WTC11 (cell line): Measurements from ENCODE around the gene TEKT5. TPM values are rescaled to one million over a fixed set of nuclear protein-coding genes. Genes with fewer than 3 reads are reported as not detected.

Experiments used
- ATAC-seq: fragments of 200-7000 bp; cut with Tn5 transposase; 2 replicates; pipeline ENCODE4 v1.10.0; 2021; ENCODE audit warnings: mild to moderate bottlenecking, moderate library complexity
- CTCF ChIA-PET: fragments of 300-600 bp; sonication (Branson Sonifier 250); formaldehyde crosslinking; loops from one replicate; lab custom pipeline; 2021; ENCODE audit warnings: antibody characterized with exemption; lab: Charles Lee
- POLR2A ChIA-PET: fragments of 350-600 bp; sonication (Branson Sonifier 250); formaldehyde crosslinking; loops from one replicate; lab custom pipeline; 2021; ENCODE audit warnings: antibody characterized with exemption; lab: Charles Lee
- DNase-seq: peaks from one replicate; pipeline ENCODE4 v3.0.0; 2021; ENCODE audit warnings: low spot score
- H3K27ac Mint-ChIP-seq: 2 replicates; pipeline ENCODE4 v1.8.0; 2021; ENCODE audit warnings: mixed read lengths
- H3K27me3 Mint-ChIP-seq: 2 replicates; pipeline ENCODE4 v1.8.0; 2021; ENCODE audit warnings: low read depth, mild to moderate bottlenecking, moderate library complexity, mixed read lengths
- H3K36me3 Mint-ChIP-seq: 2 replicates; pipeline ENCODE4 v1.8.0; 2021; ENCODE audit warnings: mixed read lengths
- H3K4me1 Mint-ChIP-seq: 2 replicates; pipeline ENCODE4 v1.8.0; 2022; ENCODE audit warnings: mixed read lengths
- H3K4me3 Mint-ChIP-seq: 2 replicates; pipeline ENCODE4 v1.8.0; 2021; ENCODE audit warnings: mild to moderate bottlenecking, moderate library complexity, mixed read lengths
- H3K9me3 Mint-ChIP-seq: 2 replicates; pipeline ENCODE4 v1.8.0; 2021; ENCODE audit warnings: mixed read lengths
- ETV6 ChIP-seq: sonication (generic); formaldehyde crosslinking; IDR thresholded peaks from 2 replicates; pipeline ENCODE4 v1.8.1; 2022; ENCODE audit warnings: mild to moderate bottlenecking, missing genetic modification reagents
- FOXJ3 ChIP-seq: sonication (generic); formaldehyde crosslinking; IDR thresholded peaks from 2 replicates; pipeline ENCODE4 v1.9.0; 2021; ENCODE audit warnings: missing genetic modification reagents, mild to moderate bottlenecking, borderline replicate concordance
- IRF2 ChIP-seq: sonication (generic); formaldehyde crosslinking; IDR thresholded peaks from 2 replicates; pipeline ENCODE4 v1.8.0; 2022; ENCODE audit warnings: low read depth, missing genetic modification reagents, borderline replicate concordance
- MYBL2 ChIP-seq: sonication (generic); formaldehyde crosslinking; IDR thresholded peaks from 2 replicates; pipeline ENCODE4 v1.8.1; 2023; ENCODE audit warnings: mild to moderate bottlenecking, moderate library complexity, missing genetic modification reagents
- NR3C1 ChIP-seq: sonication (generic); formaldehyde crosslinking; conservative IDR thresholded peaks from 2 replicates; pipeline ENCODE4 v1.8.1; 2023; ENCODE audit warnings: low read depth, mild to moderate bottlenecking, missing genetic modification reagents
- OVOL2 ChIP-seq: fragments of 250-450 bp; sonication (Bioruptor Pico); IDR thresholded peaks from 2 replicates; pipeline ENCODE4 v1.9.0; 2021; ENCODE audit warnings: mild to moderate bottlenecking, borderline replicate concordance
- RORB ChIP-seq: fragments of 250-450 bp; sonication (Bioruptor Pico); IDR thresholded peaks from 2 replicates; pipeline ENCODE4 v1.9.0; 2021; ENCODE audit warnings: mild to moderate bottlenecking
- SMAD3 ChIP-seq: sonication (generic); formaldehyde crosslinking; IDR thresholded peaks from 2 replicates; pipeline ENCODE4 v1.8.0; 2022; ENCODE audit warnings: missing genetic modification reagents, mild to moderate bottlenecking, borderline replicate concordance
- SMAD4 ChIP-seq: sonication (generic); formaldehyde crosslinking; IDR thresholded peaks from 2 replicates; pipeline ENCODE4 v1.8.0; 2022; ENCODE audit warnings: mild to moderate bottlenecking, missing genetic modification reagents
- TCF7 ChIP-seq: sonication (generic); formaldehyde crosslinking; IDR thresholded peaks from 2 replicates; pipeline ENCODE4 v1.8.0; 2022; ENCODE audit warnings: mild to moderate bottlenecking, low read depth, missing genetic modification reagents, moderate library complexity
- TEAD4 ChIP-seq: sonication (generic); formaldehyde crosslinking; IDR thresholded peaks from 2 replicates; pipeline ENCODE4 v1.8.0; 2022; ENCODE audit warnings: mild to moderate bottlenecking, missing genetic modification reagents
- ZNF138 ChIP-seq: sonication (generic); formaldehyde crosslinking; conservative IDR thresholded peaks from 2 replicates; pipeline ENCODE4 v1.8.1; 2022; ENCODE audit warnings: mild to moderate bottlenecking, moderate library complexity, missing genetic modification reagents
- ZNF219 ChIP-seq: sonication (generic); formaldehyde crosslinking; IDR thresholded peaks from 2 replicates; pipeline ENCODE4 v1.8.0; 2023; ENCODE audit warnings: missing genetic modification reagents, mild to moderate bottlenecking, borderline replicate concordance
- ZNF317 ChIP-seq: sonication (generic); formaldehyde crosslinking; IDR thresholded peaks from 2 replicates; pipeline ENCODE4 v1.8.1; 2023; ENCODE audit warnings: low read depth, mild to moderate bottlenecking, moderate library complexity, missing genetic modification reagents, borderline replicate concordance
- total RNA-seq: library from RNA; stranded (reverse); gene quantifications from 3 replicates; pipeline ENCODE4 v1.2.3, GENCODE V29; 2021
- TF ChIP-seq, protein P1 (sequence below): sonication (generic); formaldehyde crosslinking; IDR thresholded peaks from 2 replicates; pipeline ENCODE4 v1.8.0; 2022; ENCODE audit warnings: missing genetic modification reagents
- TF ChIP-seq, protein P2 (sequence below): sonication (generic); formaldehyde crosslinking; IDR thresholded peaks from 2 replicates; pipeline ENCODE4 v1.8.1; 2023; ENCODE audit warnings: mild to moderate bottlenecking, missing genetic modification reagents
- TF ChIP-seq, protein P3 (sequence below): sonication (generic); formaldehyde crosslinking; IDR thresholded peaks from 2 replicates; pipeline ENCODE4 v1.8.1; 2023; ENCODE audit warnings: mild to moderate bottlenecking, missing genetic modification reagents
- TF ChIP-seq, protein P4 (sequence below): fragments of 250-450 bp; sonication (Bioruptor Pico); IDR thresholded peaks from 2 replicates; pipeline ENCODE4 v1.9.0; 2021; ENCODE audit warnings: mild to moderate bottlenecking
- TF ChIP-seq, protein P5 (sequence below): fragments of 250-450 bp; sonication (Bioruptor Pico); IDR thresholded peaks from 2 replicates; pipeline ENCODE4 v1.9.0; 2021; ENCODE audit warnings: mild to moderate bottlenecking
- TF ChIP-seq, protein P6 (sequence below): fragments of 250-450 bp; sonication (Bioruptor Pico); IDR thresholded peaks from 2 replicates; pipeline ENCODE4 v2.1.2; 2022; ENCODE audit warnings: mild to moderate bottlenecking, moderate library complexity

TEKT5 gene
- total RNA-seq, 1 experiment from 2014 or later: 1.1 TPM

DNA sequence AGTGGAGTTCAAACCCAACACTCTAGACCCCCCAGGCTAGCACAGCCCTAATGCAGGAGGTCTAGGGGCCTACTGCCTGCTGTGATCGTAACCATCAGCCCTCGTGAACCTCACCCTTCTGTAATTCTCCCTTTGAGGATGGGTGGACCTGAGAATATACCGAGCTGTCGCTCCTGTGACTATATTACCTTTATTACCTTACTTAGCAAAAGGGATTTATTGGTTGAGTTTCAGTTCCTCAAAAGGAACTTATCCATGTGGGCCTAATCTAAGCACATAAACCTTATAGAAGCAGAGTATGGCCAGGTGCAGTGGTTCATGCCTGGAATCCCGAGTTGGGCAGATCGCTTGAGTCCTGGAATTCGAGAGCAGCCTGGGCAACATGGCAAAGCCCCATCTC lies 95.1 kb downstream of the TEKT5 start:
- ChIA-PET CTCF (no interaction called here), POLR2A (no interaction called here)
- TF ChIP-seq SMAD3 (CRISPR knock-in tag) (no peak), ETV6 (no peak), RORB (no peak), SMAD4 (CRISPR knock-in tag) (no peak), NR3C1 (no peak), TEAD4 (CRISPR knock-in tag) (no peak), ZNF138 (CRISPR knock-in tag) (no peak), ZNF317 (CRISPR knock-in tag) (no peak), ZNF219 (no peak)
- TF ChIP-seq, protein P1, sequence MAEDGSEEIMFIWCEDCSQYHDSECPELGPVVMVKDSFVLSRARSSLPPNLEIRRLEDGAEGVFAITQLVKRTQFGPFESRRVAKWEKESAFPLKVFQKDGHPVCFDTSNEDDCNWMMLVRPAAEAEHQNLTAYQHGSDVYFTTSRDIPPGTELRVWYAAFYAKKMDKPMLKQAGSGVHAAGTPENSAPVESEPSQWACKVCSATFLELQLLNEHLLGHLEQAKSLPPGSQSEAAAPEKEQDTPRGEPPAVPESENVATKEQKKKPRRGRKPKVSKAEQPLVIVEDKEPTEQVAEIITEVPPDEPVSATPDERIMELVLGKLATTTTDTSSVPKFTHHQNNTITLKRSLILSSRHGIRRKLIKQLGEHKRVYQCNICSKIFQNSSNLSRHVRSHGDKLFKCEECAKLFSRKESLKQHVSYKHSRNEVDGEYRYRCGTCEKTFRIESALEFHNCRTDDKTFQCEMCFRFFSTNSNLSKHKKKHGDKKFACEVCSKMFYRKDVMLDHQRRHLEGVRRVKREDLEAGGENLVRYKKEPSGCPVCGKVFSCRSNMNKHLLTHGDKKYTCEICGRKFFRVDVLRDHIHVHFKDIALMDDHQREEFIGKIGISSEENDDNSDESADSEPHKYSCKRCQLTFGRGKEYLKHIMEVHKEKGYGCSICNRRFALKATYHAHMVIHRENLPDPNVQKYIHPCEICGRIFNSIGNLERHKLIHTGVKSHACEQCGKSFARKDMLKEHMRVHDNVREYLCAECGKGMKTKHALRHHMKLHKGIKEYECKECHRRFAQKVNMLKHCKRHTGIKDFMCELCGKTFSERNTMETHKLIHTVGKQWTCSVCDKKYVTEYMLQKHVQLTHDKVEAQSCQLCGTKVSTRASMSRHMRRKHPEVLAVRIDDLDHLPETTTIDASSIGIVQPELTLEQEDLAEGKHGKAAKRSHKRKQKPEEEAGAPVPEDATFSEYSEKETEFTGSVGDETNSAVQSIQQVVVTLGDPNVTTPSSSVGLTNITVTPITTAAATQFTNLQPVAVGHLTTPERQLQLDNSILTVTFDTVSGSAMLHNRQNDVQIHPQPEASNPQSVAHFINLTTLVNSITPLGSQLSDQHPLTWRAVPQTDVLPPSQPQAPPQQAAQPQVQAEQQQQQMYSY: no peak
- TF ChIP-seq, protein P2, sequence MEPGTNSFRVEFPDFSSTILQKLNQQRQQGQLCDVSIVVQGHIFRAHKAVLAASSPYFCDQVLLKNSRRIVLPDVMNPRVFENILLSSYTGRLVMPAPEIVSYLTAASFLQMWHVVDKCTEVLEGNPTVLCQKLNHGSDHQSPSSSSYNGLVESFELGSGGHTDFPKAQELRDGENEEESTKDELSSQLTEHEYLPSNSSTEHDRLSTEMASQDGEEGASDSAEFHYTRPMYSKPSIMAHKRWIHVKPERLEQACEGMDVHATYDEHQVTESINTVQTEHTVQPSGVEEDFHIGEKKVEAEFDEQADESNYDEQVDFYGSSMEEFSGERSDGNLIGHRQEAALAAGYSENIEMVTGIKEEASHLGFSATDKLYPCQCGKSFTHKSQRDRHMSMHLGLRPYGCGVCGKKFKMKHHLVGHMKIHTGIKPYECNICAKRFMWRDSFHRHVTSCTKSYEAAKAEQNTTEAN (CRISPR knock-in tag): no peak
- TF ChIP-seq, protein P3, sequence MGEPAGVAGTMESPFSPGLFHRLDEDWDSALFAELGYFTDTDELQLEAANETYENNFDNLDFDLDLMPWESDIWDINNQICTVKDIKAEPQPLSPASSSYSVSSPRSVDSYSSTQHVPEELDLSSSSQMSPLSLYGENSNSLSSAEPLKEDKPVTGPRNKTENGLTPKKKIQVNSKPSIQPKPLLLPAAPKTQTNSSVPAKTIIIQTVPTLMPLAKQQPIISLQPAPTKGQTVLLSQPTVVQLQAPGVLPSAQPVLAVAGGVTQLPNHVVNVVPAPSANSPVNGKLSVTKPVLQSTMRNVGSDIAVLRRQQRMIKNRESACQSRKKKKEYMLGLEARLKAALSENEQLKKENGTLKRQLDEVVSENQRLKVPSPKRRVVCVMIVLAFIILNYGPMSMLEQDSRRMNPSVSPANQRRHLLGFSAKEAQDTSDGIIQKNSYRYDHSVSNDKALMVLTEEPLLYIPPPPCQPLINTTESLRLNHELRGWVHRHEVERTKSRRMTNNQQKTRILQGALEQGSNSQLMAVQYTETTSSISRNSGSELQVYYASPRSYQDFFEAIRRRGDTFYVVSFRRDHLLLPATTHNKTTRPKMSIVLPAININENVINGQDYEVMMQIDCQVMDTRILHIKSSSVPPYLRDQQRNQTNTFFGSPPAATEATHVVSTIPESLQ (CRISPR knock-in tag): no peak
- TF ChIP-seq, protein P4, sequence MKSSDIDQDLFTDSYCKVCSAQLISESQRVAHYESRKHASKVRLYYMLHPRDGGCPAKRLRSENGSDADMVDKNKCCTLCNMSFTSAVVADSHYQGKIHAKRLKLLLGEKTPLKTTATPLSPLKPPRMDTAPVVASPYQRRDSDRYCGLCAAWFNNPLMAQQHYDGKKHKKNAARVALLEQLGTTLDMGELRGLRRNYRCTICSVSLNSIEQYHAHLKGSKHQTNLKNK (CRISPR knock-in tag): no peak
- DNase-seq (no peak), ATAC-seq (no peak)
- Mint-ChIP-seq H3K27ac (no peak overlapping the region), H3K36me3 (no peaks in the 10 kb centered on the region), H3K4me1 (peaks cover 10% of the 10 kb centered on the region), H3K9me3 (no peaks in the 10 kb centered on the region), H3K27me3 (no peaks in the 10 kb centered on the region), H3K4me3 (no peak overlapping the region)

DNA sequence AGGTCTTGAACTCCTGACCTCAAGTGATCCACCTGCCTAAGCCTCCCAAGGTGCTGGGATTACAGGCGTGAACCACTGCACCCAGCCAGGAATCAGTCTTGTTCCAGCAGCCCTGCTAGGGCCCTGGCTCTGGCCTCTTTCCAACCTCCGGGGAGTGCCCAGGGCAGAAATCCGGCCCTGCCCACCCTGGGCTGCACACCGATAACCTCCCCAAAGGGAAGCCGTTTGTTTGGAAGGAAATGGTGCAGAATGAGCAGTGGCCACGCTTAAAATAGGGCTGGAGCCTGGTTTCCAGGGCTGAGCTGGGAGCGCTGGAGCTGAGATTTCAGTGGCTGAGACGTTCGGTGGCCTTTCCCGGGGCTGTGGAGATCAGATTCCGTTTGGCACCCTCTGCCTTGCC lies 96.6 kb downstream of the TEKT5 start:
- Mint-ChIP-seq H3K27me3 (no peaks in the 10 kb centered on the region), H3K9me3 (no peaks in the 10 kb centered on the region), H3K4me1 (peaks cover 10% of the 10 kb centered on the region), H3K27ac (no peak overlapping the region), H3K4me3 (no peak overlapping the region), H3K36me3 (no peaks in the 10 kb centered on the region)
- no peak for DNase-seq
- no peak for ATAC-seq
- CTCF ChIA-PET: no interaction called here
- POLR2A ChIA-PET: no interaction called here
- no peak for TF ChIP-seq IRF2 (CRISPR knock-in tag)
- no peak for TF ChIP-seq TEAD4 (CRISPR knock-in tag)
- TF ChIP-seq, protein P5, sequence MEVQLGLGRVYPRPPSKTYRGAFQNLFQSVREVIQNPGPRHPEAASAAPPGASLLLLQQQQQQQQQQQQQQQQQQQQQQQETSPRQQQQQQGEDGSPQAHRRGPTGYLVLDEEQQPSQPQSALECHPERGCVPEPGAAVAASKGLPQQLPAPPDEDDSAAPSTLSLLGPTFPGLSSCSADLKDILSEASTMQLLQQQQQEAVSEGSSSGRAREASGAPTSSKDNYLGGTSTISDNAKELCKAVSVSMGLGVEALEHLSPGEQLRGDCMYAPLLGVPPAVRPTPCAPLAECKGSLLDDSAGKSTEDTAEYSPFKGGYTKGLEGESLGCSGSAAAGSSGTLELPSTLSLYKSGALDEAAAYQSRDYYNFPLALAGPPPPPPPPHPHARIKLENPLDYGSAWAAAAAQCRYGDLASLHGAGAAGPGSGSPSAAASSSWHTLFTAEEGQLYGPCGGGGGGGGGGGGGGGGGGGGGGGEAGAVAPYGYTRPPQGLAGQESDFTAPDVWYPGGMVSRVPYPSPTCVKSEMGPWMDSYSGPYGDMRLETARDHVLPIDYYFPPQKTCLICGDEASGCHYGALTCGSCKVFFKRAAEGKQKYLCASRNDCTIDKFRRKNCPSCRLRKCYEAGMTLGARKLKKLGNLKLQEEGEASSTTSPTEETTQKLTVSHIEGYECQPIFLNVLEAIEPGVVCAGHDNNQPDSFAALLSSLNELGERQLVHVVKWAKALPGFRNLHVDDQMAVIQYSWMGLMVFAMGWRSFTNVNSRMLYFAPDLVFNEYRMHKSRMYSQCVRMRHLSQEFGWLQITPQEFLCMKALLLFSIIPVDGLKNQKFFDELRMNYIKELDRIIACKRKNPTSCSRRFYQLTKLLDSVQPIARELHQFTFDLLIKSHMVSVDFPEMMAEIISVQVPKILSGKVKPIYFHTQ (CRISPR knock-in tag): no peak
- TF ChIP-seq, protein P6, sequence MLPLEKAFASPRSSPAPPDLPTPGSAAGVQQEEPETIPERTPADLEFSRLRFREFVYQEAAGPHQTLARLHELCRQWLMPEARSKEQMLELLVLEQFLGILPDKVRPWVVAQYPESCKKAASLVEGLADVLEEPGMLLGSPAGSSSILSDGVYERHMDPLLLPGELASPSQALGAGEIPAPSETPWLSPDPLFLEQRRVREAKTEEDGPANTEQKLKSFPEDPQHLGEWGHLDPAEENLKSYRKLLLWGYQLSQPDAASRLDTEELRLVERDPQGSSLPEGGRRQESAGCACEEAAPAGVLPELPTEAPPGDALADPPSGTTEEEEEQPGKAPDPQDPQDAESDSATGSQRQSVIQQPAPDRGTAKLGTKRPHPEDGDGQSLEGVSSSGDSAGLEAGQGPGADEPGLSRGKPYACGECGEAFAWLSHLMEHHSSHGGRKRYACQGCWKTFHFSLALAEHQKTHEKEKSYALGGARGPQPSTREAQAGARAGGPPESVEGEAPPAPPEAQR: no peak
- no peak for TF ChIP-seq FOXJ3 (CRISPR knock-in tag)
- TF ChIP-seq ZNF219: no peak
- no peak for TF ChIP-seq OVOL2 (CRISPR knock-in tag)
- TF ChIP-seq TCF7 (CRISPR knock-in tag): no peak
- no peak for TF ChIP-seq MYBL2 (CRISPR knock-in tag)
